Measurements from ENCODE around the gene GLIPR1.
"Not testable (repeated sequence)": the region's sequence is repeated elsewhere in the genome, so short reads cannot be mapped to it uniquely, and the experiment has no call there.

GLIPR1 gene

DNA sequence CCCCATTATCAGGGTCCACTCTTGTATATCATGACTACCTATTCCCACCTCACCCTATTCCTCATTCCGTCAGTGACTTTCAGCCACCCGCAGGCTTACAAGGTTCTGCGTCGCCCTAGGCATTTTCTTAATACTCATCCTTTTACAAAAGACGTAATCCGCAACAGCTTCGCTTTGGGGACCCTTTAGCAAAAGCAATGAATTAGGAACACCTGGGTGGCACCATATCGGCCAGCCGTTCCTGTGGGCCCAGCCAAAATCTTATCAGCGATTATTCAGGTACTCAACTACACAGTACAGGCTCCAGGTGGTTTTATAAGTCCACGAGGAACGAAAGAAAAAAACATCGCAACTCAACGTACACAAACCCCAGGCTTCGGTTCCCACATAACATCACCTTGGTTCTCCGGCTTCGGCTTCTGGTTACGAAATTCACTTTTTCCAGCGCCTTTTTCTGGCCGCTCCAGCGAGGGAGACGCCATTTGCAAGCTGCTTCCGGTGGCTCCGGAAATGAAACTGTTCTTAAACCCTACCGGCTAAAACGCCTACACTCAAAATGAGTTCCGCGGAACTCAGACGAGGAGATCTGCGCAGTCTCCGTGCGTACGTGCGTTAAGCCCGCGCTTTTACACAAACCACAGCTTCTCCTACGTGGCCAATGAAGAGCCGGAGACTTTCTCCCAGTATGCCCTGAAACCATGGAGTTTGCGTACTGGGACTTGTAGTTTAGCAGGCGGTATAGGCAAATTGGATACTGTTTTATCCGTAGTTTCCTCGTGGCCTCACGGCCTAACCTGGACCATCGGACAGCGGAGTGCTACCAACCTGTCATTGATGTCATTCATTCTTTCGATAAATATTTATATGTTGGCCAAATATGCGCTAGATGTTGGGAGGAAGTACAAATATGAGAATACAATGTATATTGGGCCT is 30.8 kb downstream of the GLIPR1 start, which contains the start of gene KRR1:
Gene KRR1 (minus strand): TSS at position 494 of the 933 bp plus-strand sequence. CDS start 12 bp downstream, at position 482.
- peak within 1 kb of the TSS; percentile 82 for H3K4me3 ChIP-seq (ENCODE audit: low read depth, low read length)
- TF ChIP-seq, protein P1, sequence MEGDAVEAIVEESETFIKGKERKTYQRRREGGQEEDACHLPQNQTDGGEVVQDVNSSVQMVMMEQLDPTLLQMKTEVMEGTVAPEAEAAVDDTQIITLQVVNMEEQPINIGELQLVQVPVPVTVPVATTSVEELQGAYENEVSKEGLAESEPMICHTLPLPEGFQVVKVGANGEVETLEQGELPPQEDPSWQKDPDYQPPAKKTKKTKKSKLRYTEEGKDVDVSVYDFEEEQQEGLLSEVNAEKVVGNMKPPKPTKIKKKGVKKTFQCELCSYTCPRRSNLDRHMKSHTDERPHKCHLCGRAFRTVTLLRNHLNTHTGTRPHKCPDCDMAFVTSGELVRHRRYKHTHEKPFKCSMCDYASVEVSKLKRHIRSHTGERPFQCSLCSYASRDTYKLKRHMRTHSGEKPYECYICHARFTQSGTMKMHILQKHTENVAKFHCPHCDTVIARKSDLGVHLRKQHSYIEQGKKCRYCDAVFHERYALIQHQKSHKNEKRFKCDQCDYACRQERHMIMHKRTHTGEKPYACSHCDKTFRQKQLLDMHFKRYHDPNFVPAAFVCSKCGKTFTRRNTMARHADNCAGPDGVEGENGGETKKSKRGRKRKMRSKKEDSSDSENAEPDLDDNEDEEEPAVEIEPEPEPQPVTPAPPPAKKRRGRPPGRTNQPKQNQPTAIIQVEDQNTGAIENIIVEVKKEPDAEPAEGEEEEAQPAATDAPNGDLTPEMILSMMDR (IDR thresholded peaks at IDR 0.05; ENCODE audit: insufficient read depth, low read depth, low read length, missing control alignments), result no peak
- DNase-seq (ENCODE audit: low read depth), result peak; percentile 97

DNA sequence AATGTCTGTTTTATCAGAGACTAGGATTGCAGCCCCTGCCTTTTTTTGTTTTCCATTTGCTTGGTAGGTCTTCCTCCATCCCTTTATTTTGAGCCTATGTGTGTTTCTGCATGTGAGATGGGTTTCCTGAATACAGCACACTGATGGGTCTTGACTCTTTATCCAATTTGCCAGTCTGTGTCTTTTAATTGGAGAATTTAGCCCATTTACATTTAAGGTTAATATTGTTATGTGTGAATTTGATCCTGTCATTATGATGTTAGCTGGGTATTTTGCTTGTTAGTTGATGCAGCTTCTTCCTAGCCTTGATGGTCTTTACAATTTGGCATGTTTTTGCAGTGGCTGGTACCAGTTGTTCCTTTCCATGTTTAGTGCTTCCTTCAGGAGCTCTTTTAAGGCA is 40.7 kb downstream of the GLIPR1 start:
- not testable (repeated sequence) for DNase-seq (ENCODE audit: low read depth); H3K4me3 ChIP-seq (ENCODE audit: low read depth, low read length)

DNA sequence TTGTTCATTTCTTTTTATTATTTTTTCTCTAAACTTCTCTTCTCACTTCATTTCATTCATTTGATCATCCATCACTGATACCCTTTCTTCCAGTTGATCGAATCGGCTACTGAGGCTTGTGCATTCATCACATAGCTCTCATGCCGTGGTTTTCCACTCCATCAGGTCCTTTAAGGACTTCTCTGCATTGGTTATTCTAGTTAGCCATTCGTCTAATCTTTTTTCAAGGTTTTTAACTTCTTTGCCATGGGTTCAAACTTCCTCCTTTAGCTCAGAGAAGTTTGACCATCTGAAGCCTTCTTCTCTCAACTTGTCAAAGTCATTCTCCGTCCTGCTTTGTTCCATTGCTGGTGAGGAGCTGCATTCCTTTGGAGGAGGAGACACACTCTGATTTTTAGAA is 41.6 kb downstream of the GLIPR1 start:
- not testable (repeated sequence) for H3K4me3 ChIP-seq (ENCODE audit: low read depth, low read length); DNase-seq (ENCODE audit: low read depth)

DNA sequence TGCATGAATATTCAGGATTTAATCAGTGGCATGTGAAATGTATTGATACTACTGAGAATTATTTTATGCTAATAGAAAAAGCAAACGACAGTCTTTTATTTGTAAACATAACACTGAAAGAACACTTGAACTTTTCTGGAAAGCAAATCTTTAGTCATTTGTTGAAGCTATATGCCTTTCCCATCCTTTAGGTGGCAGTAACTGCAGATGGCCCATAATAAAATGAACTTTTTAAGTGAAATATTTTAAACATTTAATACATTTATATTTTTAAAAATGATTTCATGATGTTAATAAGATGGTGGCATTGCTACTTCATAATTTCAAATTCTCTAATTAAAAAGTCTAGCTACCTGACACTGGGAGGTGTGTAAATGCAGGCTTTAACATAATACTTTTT is 44.7 kb downstream of the GLIPR1 start:
- H3K4me3 ChIP-seq (ENCODE audit: low read depth, low read length), result no peak overlapping the region
- no peak for DNase-seq (ENCODE audit: low read depth)
- TF ChIP-seq, protein P1 (IDR thresholded peaks at IDR 0.05; ENCODE audit: insufficient read depth, low read depth, low read length, missing control alignments), result no peak

DNA sequence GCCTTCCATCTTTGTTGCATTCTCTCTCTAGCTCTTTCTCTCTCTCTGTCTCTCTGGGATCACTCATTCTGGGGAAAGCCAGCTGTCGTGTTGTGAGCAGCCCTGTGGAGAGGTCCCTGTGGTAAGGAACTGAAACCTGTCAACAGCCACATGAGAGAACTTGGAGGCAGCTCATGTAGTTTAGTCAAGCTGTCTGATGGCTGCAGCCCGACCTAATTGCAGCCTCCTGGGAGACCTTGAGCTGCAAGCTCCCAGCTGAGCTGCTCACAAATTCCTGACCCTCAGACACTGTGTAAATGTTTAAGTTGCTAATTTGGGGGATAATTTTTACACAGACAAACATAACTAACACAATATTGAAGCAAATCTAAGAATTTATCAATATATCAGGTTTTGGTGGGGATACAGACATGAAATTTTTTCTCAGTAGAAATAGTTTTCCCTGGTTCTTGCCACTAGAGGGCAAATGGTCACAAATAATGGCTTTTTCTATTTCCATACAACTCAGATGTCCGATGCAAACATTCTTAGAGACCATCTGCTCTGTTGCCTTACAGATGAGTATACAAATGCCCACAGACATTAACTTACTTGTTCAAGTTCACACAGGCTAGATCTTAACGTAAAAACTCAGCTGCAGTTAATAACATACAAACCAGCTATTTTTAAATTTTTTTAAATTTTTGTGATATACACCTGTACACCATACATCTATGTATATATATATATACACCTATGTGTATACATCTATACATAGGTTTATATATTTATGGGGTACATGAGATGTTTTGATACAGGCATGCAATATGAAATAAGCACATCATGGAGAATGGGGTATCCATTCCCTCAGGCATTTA is 46.3 kb downstream of the GLIPR1 start:
- DNase-seq (ENCODE audit: low read depth), result peak; percentile 73
- TF ChIP-seq, protein P1 (IDR thresholded peaks at IDR 0.05; ENCODE audit: insufficient read depth, low read depth, low read length, missing control alignments), result peak; percentile 60
- no peak overlapping the region for H3K4me3 ChIP-seq (ENCODE audit: low read depth, low read length)

DNA sequence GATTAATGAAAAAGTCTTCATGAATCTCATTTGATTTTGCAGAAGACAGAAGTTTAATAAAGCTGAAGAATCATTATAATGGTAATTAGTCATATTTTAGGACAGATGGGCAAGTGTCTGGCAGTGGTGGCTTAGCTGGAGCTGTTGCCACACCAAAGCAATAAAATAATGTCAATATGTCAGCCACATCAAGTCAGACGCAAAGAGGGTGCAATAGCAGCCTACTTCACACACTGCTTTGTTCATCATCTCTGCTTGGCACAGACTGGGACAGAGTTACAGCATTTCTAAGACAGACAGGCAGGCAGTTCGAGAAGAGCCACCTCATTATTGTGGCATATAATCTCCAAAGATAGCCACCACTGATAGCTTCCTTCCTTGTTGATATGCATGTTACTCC is 47.7 kb downstream of the GLIPR1 start:
- no peak overlapping the region for H3K4me3 ChIP-seq (ENCODE audit: low read depth, low read length)
- TF ChIP-seq, protein P1 (IDR thresholded peaks at IDR 0.05; ENCODE audit: insufficient read depth, low read depth, low read length, missing control alignments), result no peak
- no peak for DNase-seq (ENCODE audit: low read depth)

DNA sequence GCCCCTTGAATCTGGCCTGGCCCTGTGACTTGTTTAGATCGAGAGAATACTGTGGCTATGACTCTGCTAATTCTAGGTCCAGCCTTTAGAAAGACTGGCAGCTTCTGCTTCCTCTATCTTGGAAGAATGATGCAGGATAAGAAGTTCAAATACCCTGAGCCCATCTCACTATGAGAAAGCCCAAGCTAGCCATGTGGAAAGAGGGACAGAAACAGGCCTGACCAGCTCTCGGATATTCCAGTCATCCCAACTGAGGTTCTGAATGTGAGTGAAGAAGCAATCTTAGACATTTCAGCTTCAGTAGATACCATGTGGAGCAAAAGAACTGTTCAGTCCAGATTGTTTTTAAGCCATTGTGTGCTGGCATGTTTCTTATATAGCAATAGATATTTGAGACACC is 48.1 kb downstream of the GLIPR1 start:
- no peak overlapping the region for H3K4me3 ChIP-seq (ENCODE audit: low read depth, low read length)
- DNase-seq (ENCODE audit: low read depth), result no peak
- TF ChIP-seq, protein P1 (IDR thresholded peaks at IDR 0.05; ENCODE audit: insufficient read depth, low read depth, low read length, missing control alignments), result no peak
